ENCODE measurements around the gene TCF3.
"Not testable (repeated sequence)": the region's sequence is repeated elsewhere in the genome, so short reads cannot be mapped to it uniquely, and the experiment has no call there.

Gene TCF3

DNA sequence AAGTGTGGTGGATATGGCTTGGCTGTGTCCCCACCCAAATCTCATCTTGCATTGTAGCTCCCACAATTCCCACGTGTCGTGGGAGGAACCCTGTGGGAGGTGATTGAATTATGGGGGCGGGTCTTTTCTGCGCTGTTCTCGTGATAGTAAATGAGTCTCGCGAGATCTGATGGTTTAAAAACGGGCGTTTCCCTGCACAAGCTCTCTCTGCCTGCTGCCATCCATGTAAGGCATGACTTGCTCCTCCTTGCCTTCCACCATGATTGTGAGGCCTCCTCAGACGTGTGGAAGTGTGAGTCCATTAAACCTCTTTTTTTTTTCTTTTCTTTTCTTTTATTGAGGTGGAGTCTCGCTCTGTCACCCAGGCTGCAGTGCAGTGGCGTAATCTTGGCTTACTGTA lies 43.1 kb upstream of the TCF3 start:
- H2BK120ac ChIP-seq (ENCODE audit: low read depth, low read length); H2AK5ac ChIP-seq (ENCODE audit: low read length); H3K4me1 ChIP-seq (ENCODE audit: control insufficient read depth, low read depth, low read length); H3K79me1 ChIP-seq (ENCODE audit: low read length); H3K27ac ChIP-seq (ENCODE audit: low read depth, low read length); H4K5ac ChIP-seq (ENCODE audit: low read length); H4K8ac ChIP-seq (ENCODE audit: low read depth, low read length); H3K27me3 ChIP-seq (ENCODE audit: insufficient read depth, low read length, poor library complexity); H3K56ac ChIP-seq (ENCODE audit: low read length); H3K4ac ChIP-seq (ENCODE audit: low read depth, low read length); DNase-seq; H3K4me2 ChIP-seq (ENCODE audit: low read length); H3K23ac ChIP-seq (ENCODE audit: low read length); H3K18ac ChIP-seq (ENCODE audit: low read length); H3K36me3 ChIP-seq (ENCODE audit: control insufficient read depth, insufficient read depth, low read length); H2BK5ac ChIP-seq (ENCODE audit: low read length); H2BK15ac ChIP-seq (replicated peaks; ENCODE audit: low read depth); H3K9ac ChIP-seq (ENCODE audit: low read length); H3K79me2 ChIP-seq (ENCODE audit: control insufficient read depth, insufficient read depth, low read length); H3K4me3 ChIP-seq (ENCODE audit: low read length): not testable (repeated sequence)
- no CpG with 5 or more reads among the region's 12 CpGs for WGBS (ENCODE audit: extremely low coverage, insufficient coverage, low lambda C conversion rate)

DNA sequence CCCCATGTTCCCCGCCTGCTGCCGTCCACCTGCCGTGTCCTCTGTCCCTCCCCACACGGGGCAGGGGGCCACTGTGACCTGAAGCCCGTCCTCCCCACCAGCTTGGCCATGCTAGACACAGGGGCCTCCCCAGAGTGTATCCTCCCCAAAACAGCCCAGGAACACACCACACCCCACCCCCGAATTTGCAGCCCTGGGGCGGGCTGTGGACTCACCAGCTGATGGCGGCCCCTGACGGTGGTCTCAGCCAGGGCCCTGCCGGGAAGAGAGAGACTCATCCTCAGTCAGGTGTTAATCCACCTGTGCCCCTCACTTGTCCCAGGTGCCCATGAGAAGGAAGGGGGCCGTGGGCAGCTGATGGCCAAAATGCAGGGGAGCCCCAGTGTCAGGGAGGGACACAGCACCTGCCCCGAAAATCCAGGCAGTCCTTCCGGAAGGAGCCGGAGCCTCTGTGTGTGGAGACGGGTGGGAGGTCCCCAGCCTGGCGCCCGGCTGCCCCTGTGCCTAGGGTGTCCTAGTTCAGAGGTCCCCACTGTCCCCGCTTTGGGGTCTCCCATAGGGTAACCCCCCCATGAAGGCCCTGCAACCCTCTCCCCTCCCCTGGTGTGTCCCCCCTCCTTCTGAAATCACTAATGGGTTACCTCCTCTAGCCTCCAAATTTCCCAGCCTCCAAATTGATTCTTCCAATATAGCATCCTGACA lies 39.3 kb upstream of the TCF3 start:
- Histone ChIP-seq H3K27ac (ENCODE audit: low read depth, low read length) (no peak overlapping the region), H2AK5ac (ENCODE audit: low read length) (no peak overlapping the region), H3K18ac (ENCODE audit: low read length) (no peak overlapping the region), H4K5ac (ENCODE audit: low read length) (no peak overlapping the region), H3K4me3 (ENCODE audit: low read length) (no peak overlapping the region), H3K4me2 (ENCODE audit: low read length) (no peak overlapping the region), H3K79me2 (ENCODE audit: control insufficient read depth, insufficient read depth, low read length) (no peaks in the 10 kb centered on the region), H3K9ac (ENCODE audit: low read length) (no peak overlapping the region), H3K27me3 (ENCODE audit: insufficient read depth, low read length, poor library complexity) (peaks cover 2% of the 10 kb centered on the region), H3K4me1 (ENCODE audit: control insufficient read depth, low read depth, low read length) (no peaks in the 10 kb centered on the region), H2BK15ac (replicated peaks; ENCODE audit: low read depth) (no peak overlapping the region), H3K79me1 (ENCODE audit: low read length) (no peaks in the 10 kb centered on the region), H4K8ac (ENCODE audit: low read depth, low read length) (no peak overlapping the region), H3K36me3 (ENCODE audit: control insufficient read depth, insufficient read depth, low read length) (no peaks in the 10 kb centered on the region), H3K23ac (ENCODE audit: low read length) (no peak overlapping the region), H2BK120ac (ENCODE audit: low read depth, low read length) (no peak overlapping the region), H3K4ac (ENCODE audit: low read depth, low read length) (no peak overlapping the region), H3K56ac (ENCODE audit: low read length) (no peak overlapping the region), H2BK5ac (ENCODE audit: low read length) (no peak overlapping the region)
- no peak for DNase-seq
- no CpG with 5 or more reads among the region's 18 CpGs for WGBS (ENCODE audit: extremely low coverage, insufficient coverage, low lambda C conversion rate)

DNA sequence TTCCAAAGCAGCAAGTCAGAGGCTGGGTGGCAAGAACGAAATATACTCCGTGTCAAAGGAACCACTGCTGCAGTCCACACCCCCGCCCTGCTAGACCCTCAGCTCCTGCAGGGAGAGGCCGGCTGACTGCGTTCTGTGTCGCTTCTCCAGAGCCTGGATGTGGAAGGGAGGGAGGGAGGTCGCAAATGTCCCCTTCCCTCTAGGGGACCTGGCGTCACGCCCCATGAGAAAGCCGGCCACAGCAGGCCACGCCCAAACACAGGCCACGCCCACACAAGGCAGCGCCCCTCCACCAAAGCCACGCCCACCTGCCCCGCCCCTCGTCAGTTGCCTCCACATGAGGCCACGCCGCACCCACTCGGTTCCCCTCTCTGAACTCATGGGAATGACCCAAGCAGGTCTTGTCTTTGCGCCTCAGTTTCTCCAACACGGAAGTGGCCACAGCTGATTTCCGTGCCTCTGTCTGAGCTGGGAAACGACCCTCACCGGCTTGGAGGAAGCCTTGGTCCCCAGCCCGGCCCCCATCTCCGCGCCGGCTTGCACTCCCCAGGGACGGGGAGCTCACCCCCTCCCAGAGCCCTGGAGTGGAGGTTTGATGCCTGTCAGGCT lies 38.4 kb upstream of the TCF3 start:
- no peak overlapping the region for H4K8ac ChIP-seq (ENCODE audit: low read depth, low read length)
- H3K4me3 ChIP-seq (ENCODE audit: low read length) = no peak overlapping the region
- H3K4ac ChIP-seq (ENCODE audit: low read depth, low read length) = no peak overlapping the region
- WGBS (ENCODE audit: extremely low coverage, insufficient coverage, low lambda C conversion rate) = no CpG with 5 or more reads among the region's 29 CpGs
- no peak overlapping the region for H2BK15ac ChIP-seq (replicated peaks; ENCODE audit: low read depth)
- no peak overlapping the region for H3K23ac ChIP-seq (ENCODE audit: low read length)
- H3K79me2 ChIP-seq (ENCODE audit: control insufficient read depth, insufficient read depth, low read length) = no peaks in the 10 kb centered on the region
- no peak overlapping the region for H3K9ac ChIP-seq (ENCODE audit: low read length)
- no peak overlapping the region for H4K5ac ChIP-seq (ENCODE audit: low read length)
- peaks cover 2% of the 10 kb centered on the region for H3K27me3 ChIP-seq (ENCODE audit: insufficient read depth, low read length, poor library complexity)
- H2AK5ac ChIP-seq (ENCODE audit: low read length) = no peak overlapping the region
- H3K79me1 ChIP-seq (ENCODE audit: low read length) = no peaks in the 10 kb centered on the region
- H3K4me1 ChIP-seq (ENCODE audit: control insufficient read depth, low read depth, low read length) = no peaks in the 10 kb centered on the region
- no peak overlapping the region for H2BK5ac ChIP-seq (ENCODE audit: low read length)
- no peaks in the 10 kb centered on the region for H3K36me3 ChIP-seq (ENCODE audit: control insufficient read depth, insufficient read depth, low read length)
- H2BK120ac ChIP-seq (ENCODE audit: low read depth, low read length) = no peak overlapping the region
- H3K18ac ChIP-seq (ENCODE audit: low read length) = no peak overlapping the region
- no peak overlapping the region for H3K27ac ChIP-seq (ENCODE audit: low read depth, low read length)
- no peak overlapping the region for H3K56ac ChIP-seq (ENCODE audit: low read length)
- DNase-seq = peak; percentile 78
- H3K4me2 ChIP-seq (ENCODE audit: low read length) = no peak overlapping the region

DNA sequence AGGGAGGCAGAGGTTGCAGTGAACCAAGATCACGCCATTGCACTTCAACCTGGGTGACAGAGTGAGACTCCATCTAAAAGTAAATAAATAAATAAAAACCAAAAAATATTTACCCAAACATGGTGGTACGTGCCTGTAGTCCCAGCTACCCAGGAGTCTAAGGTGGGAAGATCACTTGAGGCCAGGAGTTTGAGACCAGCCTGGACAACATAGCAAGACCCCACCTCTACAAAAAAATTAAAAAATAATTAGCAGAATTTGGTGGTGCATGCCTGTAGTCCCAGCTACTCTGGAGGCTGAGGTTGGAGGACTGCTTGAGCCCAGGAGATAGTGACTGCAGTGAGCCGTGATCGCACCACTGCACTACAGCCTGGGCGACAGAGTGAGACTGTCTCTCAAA lies 33.4 kb upstream of the TCF3 start:
- not testable (repeated sequence) for H3K4ac ChIP-seq (ENCODE audit: low read depth, low read length); H3K79me1 ChIP-seq (ENCODE audit: low read length); H2BK120ac ChIP-seq (ENCODE audit: low read depth, low read length); H3K4me2 ChIP-seq (ENCODE audit: low read length); H3K27me3 ChIP-seq (ENCODE audit: insufficient read depth, low read length, poor library complexity); H3K23ac ChIP-seq (ENCODE audit: low read length); DNase-seq; H2BK5ac ChIP-seq (ENCODE audit: low read length); H3K4me1 ChIP-seq (ENCODE audit: control insufficient read depth, low read depth, low read length); H3K9ac ChIP-seq (ENCODE audit: low read length); H3K56ac ChIP-seq (ENCODE audit: low read length); H4K5ac ChIP-seq (ENCODE audit: low read length); H3K79me2 ChIP-seq (ENCODE audit: control insufficient read depth, insufficient read depth, low read length); H2AK5ac ChIP-seq (ENCODE audit: low read length); H3K36me3 ChIP-seq (ENCODE audit: control insufficient read depth, insufficient read depth, low read length); H2BK15ac ChIP-seq (replicated peaks; ENCODE audit: low read depth); H3K4me3 ChIP-seq (ENCODE audit: low read length); H3K27ac ChIP-seq (ENCODE audit: low read depth, low read length); H4K8ac ChIP-seq (ENCODE audit: low read depth, low read length); H3K18ac ChIP-seq (ENCODE audit: low read length)
- no CpG with 5 or more reads among the region's 5 CpGs for WGBS (ENCODE audit: extremely low coverage, insufficient coverage, low lambda C conversion rate)

DNA sequence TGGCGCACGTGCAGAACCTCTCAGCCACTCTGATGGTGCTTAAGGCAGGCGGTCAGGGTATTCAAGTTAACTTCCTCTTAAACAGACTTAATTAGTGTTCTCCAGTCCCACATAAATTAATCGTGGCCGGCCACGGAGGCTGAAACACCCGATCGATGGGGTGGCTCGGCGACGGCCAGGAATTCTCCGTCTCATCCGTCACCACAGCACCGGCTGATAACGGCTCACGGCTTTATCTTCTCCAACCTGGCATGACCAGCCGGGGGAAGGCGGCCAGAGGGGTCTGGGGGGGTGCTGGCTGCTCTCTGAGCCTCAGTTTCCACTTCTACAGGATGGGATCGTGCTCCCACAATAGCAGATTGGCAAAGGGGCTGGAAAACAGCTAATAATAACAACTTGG lies 32.6 kb upstream of the TCF3 start:
- H2BK15ac ChIP-seq (replicated peaks; ENCODE audit: low read depth) = no peak overlapping the region
- H3K27me3 ChIP-seq (ENCODE audit: insufficient read depth, low read length, poor library complexity) = no peaks in the 10 kb centered on the region
- no peak overlapping the region for H3K56ac ChIP-seq (ENCODE audit: low read length)
- H3K79me2 ChIP-seq (ENCODE audit: control insufficient read depth, insufficient read depth, low read length) = no peaks in the 10 kb centered on the region
- no peak overlapping the region for H4K8ac ChIP-seq (ENCODE audit: low read depth, low read length)
- no peaks in the 10 kb centered on the region for H3K36me3 ChIP-seq (ENCODE audit: control insufficient read depth, insufficient read depth, low read length)
- H3K18ac ChIP-seq (ENCODE audit: low read length) = no peak overlapping the region
- no peak overlapping the region for H2AK5ac ChIP-seq (ENCODE audit: low read length)
- WGBS (ENCODE audit: extremely low coverage, insufficient coverage, low lambda C conversion rate) = no CpG with 5 or more reads among the region's 19 CpGs
- H3K79me1 ChIP-seq (ENCODE audit: low read length) = no peaks in the 10 kb centered on the region
- no peak overlapping the region for H4K5ac ChIP-seq (ENCODE audit: low read length)
- H2BK5ac ChIP-seq (ENCODE audit: low read length) = no peak overlapping the region
- H2BK120ac ChIP-seq (ENCODE audit: low read depth, low read length) = no peak overlapping the region
- no peak overlapping the region for H3K4me3 ChIP-seq (ENCODE audit: low read length)
- H3K4ac ChIP-seq (ENCODE audit: low read depth, low read length) = no peak overlapping the region
- H3K9ac ChIP-seq (ENCODE audit: low read length) = no peak overlapping the region
- no peak overlapping the region for H3K27ac ChIP-seq (ENCODE audit: low read depth, low read length)
- H3K23ac ChIP-seq (ENCODE audit: low read length) = no peak overlapping the region
- DNase-seq = no peak
- H3K4me1 ChIP-seq (ENCODE audit: control insufficient read depth, low read depth, low read length) = no peaks in the 10 kb centered on the region
- H3K4me2 ChIP-seq (ENCODE audit: low read length) = no peak overlapping the region

DNA sequence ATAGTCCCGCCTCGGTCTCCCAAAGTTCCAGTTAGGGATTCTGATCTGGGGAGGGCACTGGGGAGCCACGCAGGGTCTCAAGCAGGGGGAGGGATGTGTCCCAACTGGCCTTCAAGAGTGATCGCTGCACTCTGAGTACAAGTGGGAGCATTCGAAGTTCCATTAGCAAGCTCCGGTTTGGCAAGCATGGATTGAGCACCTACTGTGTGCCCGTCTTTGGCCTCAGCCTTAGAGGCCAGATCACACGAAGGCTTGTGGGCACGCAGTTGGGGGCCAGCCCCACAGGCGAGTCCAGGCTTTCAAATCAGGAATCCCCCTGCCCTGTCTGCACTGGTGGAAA lies 32.1 kb upstream of the TCF3 start:
- H3K4me3 ChIP-seq (ENCODE audit: low read length) = no peak overlapping the region
- H3K27me3 ChIP-seq (ENCODE audit: insufficient read depth, low read length, poor library complexity) = no peaks in the 10 kb centered on the region
- no peak overlapping the region for H2BK5ac ChIP-seq (ENCODE audit: low read length)
- no peak overlapping the region for H2BK120ac ChIP-seq (ENCODE audit: low read depth, low read length)
- H3K79me2 ChIP-seq (ENCODE audit: control insufficient read depth, insufficient read depth, low read length) = no peaks in the 10 kb centered on the region
- H3K27ac ChIP-seq (ENCODE audit: low read depth, low read length) = no peak overlapping the region
- H3K4me2 ChIP-seq (ENCODE audit: low read length) = no peak overlapping the region
- no peak overlapping the region for H3K4ac ChIP-seq (ENCODE audit: low read depth, low read length)
- no peak overlapping the region for H3K18ac ChIP-seq (ENCODE audit: low read length)
- DNase-seq = no peak
- H2AK5ac ChIP-seq (ENCODE audit: low read length) = no peak overlapping the region
- H4K5ac ChIP-seq (ENCODE audit: low read length) = no peak overlapping the region
- H4K8ac ChIP-seq (ENCODE audit: low read depth, low read length) = no peak overlapping the region
- H3K9ac ChIP-seq (ENCODE audit: low read length) = no peak overlapping the region
- H3K56ac ChIP-seq (ENCODE audit: low read length) = no peak overlapping the region
- no peak overlapping the region for H2BK15ac ChIP-seq (replicated peaks; ENCODE audit: low read depth)
- H3K36me3 ChIP-seq (ENCODE audit: control insufficient read depth, insufficient read depth, low read length) = no peaks in the 10 kb centered on the region
- H3K23ac ChIP-seq (ENCODE audit: low read length) = no peak overlapping the region
- no CpG with 5 or more reads among the region's 10 CpGs for WGBS (ENCODE audit: extremely low coverage, insufficient coverage, low lambda C conversion rate)
- no peaks in the 10 kb centered on the region for H3K79me1 ChIP-seq (ENCODE audit: low read length)
- no peaks in the 10 kb centered on the region for H3K4me1 ChIP-seq (ENCODE audit: control insufficient read depth, low read depth, low read length)
